H9 (cell line): ENCODE data around the gene ALAS1. TPM values are rescaled to one million over a fixed set of nuclear protein-coding genes. Genes with fewer than 3 reads are reported as not detected.
A peak's percentile ranks its signal among the peaks of the same experiment; 100 is the strongest.

Experiments used
- DNase-seq: peaks from one replicate; pipeline ENCODE4 v3.0.0-alpha.2; 2017
- H2AFZ ChIP-seq: one replicate; pipeline ENCODE4 v1.6.1; 2013; ENCODE audit warnings: mild to moderate bottlenecking, low read length, control low read depth, moderate library complexity
- H2AK5ac ChIP-seq: 2 replicates; pipeline ENCODE4 v1.6.1; 2013; ENCODE audit warnings: low read length, control low read depth, mixed read lengths; ENCODE audit not compliant: insufficient read length
- H2BK120ac ChIP-seq: one replicate; pipeline ENCODE4 v1.6.1; 2013; ENCODE audit warnings: low read depth, mild to moderate bottlenecking, low read length, control low read depth, inconsistent platforms; ENCODE audit not compliant: poor library complexity, severe bottlenecking
- H2BK12ac ChIP-seq: 2 replicates; pipeline ENCODE4 v1.6.1; 2013; ENCODE audit warnings: low read length, control low read depth, mixed read lengths, low read depth; ENCODE audit not compliant: insufficient read length
- H2BK15ac ChIP-seq: 2 replicates; pipeline ENCODE4 v1.6.1; 2013; ENCODE audit warnings: low read depth, low read length, control low read depth
- H2BK20ac ChIP-seq: one replicate; pipeline ENCODE4 v1.6.1; 2013; ENCODE audit warnings: low read depth, mild to moderate bottlenecking, low read length, control low read depth, inconsistent platforms; ENCODE audit not compliant: poor library complexity, severe bottlenecking
- H2BK5ac ChIP-seq: 2 replicates; pipeline ENCODE4 v1.6.1; 2013; ENCODE audit warnings: low read length, control low read depth, mixed read lengths; ENCODE audit not compliant: insufficient read length
- H3K14ac ChIP-seq: 2 replicates; pipeline ENCODE4 v1.6.1; 2013; ENCODE audit warnings: low read length, control low read depth; ENCODE audit not compliant: insufficient read depth
- H3K18ac ChIP-seq: 2 replicates; pipeline ENCODE4 v1.6.1; 2013; ENCODE audit warnings: low read depth, mild to moderate bottlenecking, mixed read lengths, low read length, control low read depth; ENCODE audit not compliant: insufficient read length
- H3K23ac ChIP-seq: 2 replicates; pipeline ENCODE4 v1.6.1; 2013; ENCODE audit warnings: low read length, control low read depth, mixed read lengths, low read depth; ENCODE audit not compliant: insufficient read length
- H3K23me2 ChIP-seq: 2 replicates; pipeline ENCODE4 v1.6.1; 2013; ENCODE audit warnings: low read depth, mild to moderate bottlenecking, mixed read lengths, low read length, control low read depth; ENCODE audit not compliant: insufficient read length, poor library complexity, severe bottlenecking
- H3K27ac ChIP-seq: 2 replicates; pipeline ENCODE4 v1.5.1; 2013; ENCODE audit warnings: low read length, control low read depth, mixed read lengths, low read depth; ENCODE audit not compliant: insufficient read length
- H3K27me3 ChIP-seq: 2 replicates; pipeline ENCODE4 v1.6.1; 2013; ENCODE audit warnings: low read length, control low read depth, inconsistent platforms; ENCODE audit not compliant: insufficient read depth
- H3K4ac ChIP-seq: 2 replicates; pipeline ENCODE4 v1.6.1; 2013; ENCODE audit warnings: low read depth, mild to moderate bottlenecking, control low read depth, inconsistent platforms, low read length, moderate library complexity
- H3K4me1 ChIP-seq: 2 replicates; pipeline ENCODE4 v1.6.1; 2013; ENCODE audit warnings: low read length, control low read depth, inconsistent platforms; ENCODE audit not compliant: insufficient read depth
- H3K4me2 ChIP-seq: 2 replicates; pipeline ENCODE4 v1.6.1; 2013; ENCODE audit warnings: low read length, control low read depth, mixed read lengths; ENCODE audit not compliant: insufficient read length, insufficient read depth
- H3K56ac ChIP-seq: 2 replicates; pipeline ENCODE4 v1.6.1; 2013; ENCODE audit warnings: low read depth, mild to moderate bottlenecking, mixed read lengths, low read length, control low read depth; ENCODE audit not compliant: insufficient read length
- H3K79me1 ChIP-seq: 2 replicates; pipeline ENCODE4 v1.6.1; 2013; ENCODE audit warnings: low read depth, mild to moderate bottlenecking, moderate library complexity, low read length, control low read depth, inconsistent platforms; ENCODE audit not compliant: insufficient read depth, poor library complexity, severe bottlenecking
- H3K79me2 ChIP-seq: 2 replicates; pipeline ENCODE4 v1.6.1; 2013; ENCODE audit warnings: low read length, control low read depth, inconsistent platforms; ENCODE audit not compliant: insufficient read depth
- H3K9ac ChIP-seq: 2 replicates; pipeline ENCODE4 v1.6.1; 2013; ENCODE audit warnings: low read length, control low read depth, mixed read lengths; ENCODE audit not compliant: insufficient read length; ENCODE audit errors: extremely low read depth
- H3K9me3 ChIP-seq: one replicate; pipeline ENCODE4 v1.6.1; 2013; ENCODE audit warnings: low read depth, low read length, inconsistent platforms; ENCODE audit not compliant: control insufficient read depth
- H3T11ph ChIP-seq: one replicate; pipeline ENCODE4 v1.6.1; 2013; ENCODE audit warnings: mild to moderate bottlenecking, low read length, control low read depth, inconsistent platforms
- H4K20me1 ChIP-seq: one replicate; pipeline ENCODE4 v1.6.1; 2013; ENCODE audit not compliant: control insufficient read depth, insufficient read length, insufficient read depth
- H4K5ac ChIP-seq: 2 replicates; pipeline ENCODE4 v1.6.1; 2013; ENCODE audit warnings: low read depth, mild to moderate bottlenecking, mixed read lengths, low read length, control low read depth; ENCODE audit not compliant: insufficient read length
- H4K8ac ChIP-seq: replicated peaks from 2 replicates; pipeline ENCODE4 v1.6.1; 2013; ENCODE audit warnings: low read length, control low read depth, mixed read lengths, low read depth; ENCODE audit not compliant: insufficient read length
- H4K91ac ChIP-seq: 2 replicates; pipeline ENCODE4 v1.6.1; 2013; ENCODE audit warnings: low read depth, mild to moderate bottlenecking, moderate library complexity, mixed read lengths, low read length, control low read depth; ENCODE audit not compliant: insufficient read length
- H3K27ac Mint-ChIP-seq, 3 experiments: 2 replicates in 2 of 3; 3 replicates in 1 of 3; pipeline ENCODE4 v1.8.0; 2020 to 2021; ENCODE audit warnings: mixed read lengths in 3 of 3, mild to moderate bottlenecking in 1 of 3, moderate library complexity in 1 of 3
- H3K27me3 Mint-ChIP-seq: 2 replicates; pipeline ENCODE4 v1.8.0; 2021; ENCODE audit warnings: low read depth, mild to moderate bottlenecking, moderate library complexity, mixed read lengths
- H3K36me3 Mint-ChIP-seq, 3 experiments: 2 replicates in 2 of 3; 3 replicates in 1 of 3; pipeline ENCODE4 v1.8.0; 2020 to 2021; ENCODE audit warnings: low read depth in 3 of 3, mixed read lengths in 3 of 3; ENCODE audit not compliant: insufficient read depth in 1 of 3
- H3K4me1 Mint-ChIP-seq, 2 experiments: 2 replicates each; pipeline ENCODE4 v1.8.0; 2020; ENCODE audit warnings: mixed read lengths in 2 of 2
- H3K4me3 Mint-ChIP-seq, 2 experiments: 2 replicates in 1 of 2; 3 replicates in 1 of 2; pipeline ENCODE4 v1.8.0; 2020 to 2021; ENCODE audit warnings: mild to moderate bottlenecking in 2 of 2, mixed read lengths in 2 of 2, moderate library complexity in 1 of 2
- H3K9me3 Mint-ChIP-seq, 2 experiments: 2 replicates in 1 of 2; 3 replicates in 1 of 2; pipeline ENCODE4 v1.8.0; 2020; ENCODE audit warnings: mild to moderate bottlenecking in 2 of 2, mixed read lengths in 2 of 2, moderate library complexity in 1 of 2
- whole genome bisulfite sequencing: extraction: QIAGEN DNeasy Blood & Tissue Kit; methylation state at CpG from one replicate; pipeline ENCODE4 v1.1.7; 2013; ENCODE audit warnings: missing lambda C conversion rate, low lambda C conversion rate, mixed read lengths; ENCODE audit not compliant: insufficient read length; ENCODE audit errors: extremely low coverage; 5-methylcytosine and 5-hydroxymethylcytosine counted together
- total RNA-seq: library from RNA; stranded (reverse); gene quantifications from 2 replicates; pipeline ENCODE4 v1.2.1, GENCODE V29; 2021
- TF ChIP-seq, protein P1 (sequence below): fragments of 200-600 bp; sonication (generic); conservative IDR thresholded peaks from 3 replicates; pipeline ENCODE4 v1.8.0; 2021; ENCODE audit warnings: antibody characterized with exemption, mild to moderate bottlenecking

Gene ALAS1
- total RNA-seq, 1 experiment from 2014 or later: 39.1 TPM

GRCh38 chr3:52216585-52217408 is 18.8 kb downstream of the ALAS1 start:
- Histone ChIP-seq H3K23ac (no peak overlapping the region), H3K4me2 (no peak overlapping the region), H3K79me2 (no peaks in the 10 kb centered on the region), H2AFZ (no peak overlapping the region), H2BK120ac (no peak overlapping the region), H4K91ac (no peak overlapping the region), H3K14ac (no peak overlapping the region), H3K56ac (no peak overlapping the region), H3K9me3 (no peaks in the 10 kb centered on the region), H3K27ac (no peak overlapping the region), H3K9ac (no peak overlapping the region), H2BK15ac (no peak overlapping the region), H2BK12ac (no peak overlapping the region), H4K5ac (no peak overlapping the region), H4K8ac (no peak overlapping the region), H3K79me1 (no peaks in the 10 kb centered on the region), H3K27me3 (no peaks in the 10 kb centered on the region), H4K20me1 (peaks cover 3% of the 10 kb centered on the region), H3K23me2 (no peaks in the 10 kb centered on the region), H3K18ac (no peak overlapping the region), H2BK5ac (no peak overlapping the region), H2AK5ac (no peak overlapping the region), H3T11ph (no peak overlapping the region), H2BK20ac (no peak overlapping the region), H3K4ac (no peak overlapping the region), H3K4me1 (no peaks in the 10 kb centered on the region; the same call in 1 of the 2 replicates)
- Mint-ChIP-seq H3K27me3 (no peaks in the 10 kb centered on the region), H3K9me3 (no peaks in the 10 kb centered on the region), H3K36me3 (peaks cover 14 to 43% (median 39%) of the 10 kb centered on the region in 3 experiments; a peak in 6 of 7 replicates), H3K27ac (peak overlapping the region; percentile 19 to 50 (median 29); a peak in 4 of 7 replicates), H3K4me3 (no peak overlapping the region), H3K4me1 (peaks cover 4 to 9% of the 10 kb centered on the region in 2 experiments)
- no CpG with 5 or more reads among the region's 13 CpGs for WGBS
- peak; percentile 27 for DNase-seq
- TF ChIP-seq, protein P1, sequence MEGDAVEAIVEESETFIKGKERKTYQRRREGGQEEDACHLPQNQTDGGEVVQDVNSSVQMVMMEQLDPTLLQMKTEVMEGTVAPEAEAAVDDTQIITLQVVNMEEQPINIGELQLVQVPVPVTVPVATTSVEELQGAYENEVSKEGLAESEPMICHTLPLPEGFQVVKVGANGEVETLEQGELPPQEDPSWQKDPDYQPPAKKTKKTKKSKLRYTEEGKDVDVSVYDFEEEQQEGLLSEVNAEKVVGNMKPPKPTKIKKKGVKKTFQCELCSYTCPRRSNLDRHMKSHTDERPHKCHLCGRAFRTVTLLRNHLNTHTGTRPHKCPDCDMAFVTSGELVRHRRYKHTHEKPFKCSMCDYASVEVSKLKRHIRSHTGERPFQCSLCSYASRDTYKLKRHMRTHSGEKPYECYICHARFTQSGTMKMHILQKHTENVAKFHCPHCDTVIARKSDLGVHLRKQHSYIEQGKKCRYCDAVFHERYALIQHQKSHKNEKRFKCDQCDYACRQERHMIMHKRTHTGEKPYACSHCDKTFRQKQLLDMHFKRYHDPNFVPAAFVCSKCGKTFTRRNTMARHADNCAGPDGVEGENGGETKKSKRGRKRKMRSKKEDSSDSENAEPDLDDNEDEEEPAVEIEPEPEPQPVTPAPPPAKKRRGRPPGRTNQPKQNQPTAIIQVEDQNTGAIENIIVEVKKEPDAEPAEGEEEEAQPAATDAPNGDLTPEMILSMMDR: no peak
